ENCODE results near the gene SYT7. TPM values are rescaled to one million over a fixed set of nuclear protein-coding genes. Genes with fewer than 3 reads are reported as not detected.

Gene SYT7
- total and polyA plus RNA-seq, 10 of the 15 experiments (the other 5 are each of a cell fraction or from before 2014, with no cell fraction given) = not detected

- no peaks in the 10 kb centered on the region for H3K36me3 ChIP-seq (ENCODE audit: control insufficient read depth in 2 of 2, insufficient read depth in 2 of 2, low read length in 1 of 2)
- H3K4me1 ChIP-seq (ENCODE audit: control insufficient read depth, insufficient read depth, low read length) = no peaks in the 10 kb centered on the region
- CTCF ChIA-PET = no interaction called here
- RAD21 ChIA-PET (ENCODE audit: unreplicated experiment) = no interaction called here
- no peak for FAIRE-seq
- intact Hi-C loops (cut with micrococcal nuclease; ENCODE audit: unreplicated experiment) = no loop called here
- POLR2A ChIA-PET = interaction anchor here (0.6 kb wide), 1 partner anchor 289 kb away, joined by 3 read pairs; no protein-coding TSS in a partner anchor
- in situ Hi-C loops (cut with MboI) = no loop called here
- WGBS (ENCODE audit: insufficient coverage, insufficient replicate concordance, low lambda C conversion rate, missing lambda C conversion rate) = 35% methylated on average over 13 of the region's 13 CpGs
- TF ChIP-seq BHLHE40 (IDR thresholded peaks at IDR 0.05; ENCODE audit: borderline replicate concordance in 1 of 2, low read depth in 2 of 2, low read length in 1 of 2) = no peak
- TF ChIP-seq TBL1XR1 (IDR thresholded peaks at IDR 0.05; ENCODE audit: low read depth, low read length) = no peak
- TF ChIP-seq SIN3A (IDR thresholded peaks at IDR 0.05; ENCODE audit: low read depth, low read length) = no peak
- TF ChIP-seq CUX1 (IDR thresholded peaks at IDR 0.05; ENCODE audit: insufficient replicate concordance, low read depth, low read length) = no peak
- no peak for TF ChIP-seq SMARCA5 (IDR thresholded peaks at IDR 0.05)
- no peak for TF ChIP-seq SREBF2 (IDR thresholded peaks at IDR 0.05; ENCODE audit: low read length)
- no peak for TF ChIP-seq HDAC6 (IDR thresholded peaks at IDR 0.05; ENCODE audit: unreplicated experiment)
- no peak for TF ChIP-seq SMAD1 (IDR thresholded peaks at IDR 0.05; ENCODE audit: low read depth, partially characterized antibody)
- TF ChIP-seq POLR2AphosphoS5 (IDR thresholded peaks at IDR 0.05; ENCODE audit: low read length) = no peak
- TF ChIP-seq HCFC1 (IDR thresholded peaks at IDR 0.05; ENCODE audit: low read length) = no peak
- TF ChIP-seq PAX8 (IDR thresholded peaks at IDR 0.05) = no peak
- TF ChIP-seq SUPT20H (IDR thresholded peaks at IDR 0.05; ENCODE audit: borderline replicate concordance, control insufficient read depth, low read depth, low read length) = no peak
- TF ChIP-seq FOS (IDR thresholded peaks at IDR 0.05; ENCODE audit: borderline replicate concordance, extremely low read depth, insufficient read length) = no peak
- no peak for TF ChIP-seq GATAD2B (conservative IDR thresholded peaks at IDR 0.05; ENCODE audit: low read depth)
- no peak for TF ChIP-seq ELK1 (IDR thresholded peaks at IDR 0.05; ENCODE audit: low read depth, low read length)
- no TSS peak for BruUV-seq (replicated peaks)
- H3K9me3 ChIP-seq (replicated peaks; ENCODE audit: control insufficient read depth, insufficient read depth, low read length) = no peaks in the 10 kb centered on the region
- SMC1A ChIA-PET (ENCODE audit: uncharacterized antibody, unreplicated experiment) = no interaction called here
- H4K20me1 ChIP-seq (ENCODE audit: control insufficient read depth, insufficient read depth) = no peaks in the 10 kb centered on the region
- peaks cover 3 to 15% of the 10 kb centered on the region in 2 experiments for H3K27me3 ChIP-seq (replicated peaks in 1 of 2; ENCODE audit: control insufficient read depth in 2 of 2, insufficient read depth in 2 of 2, low read length in 1 of 2)
- H3K4me2 ChIP-seq (ENCODE audit: control insufficient read depth, insufficient read depth) = no peak overlapping the region
- DNase-seq (ENCODE audit: low read depth, low spot score) = no peak
- H3K4me3 ChIP-seq = no peak overlapping the region
- H3K27ac ChIP-seq (ENCODE audit: control insufficient read depth, insufficient read depth) = no peak overlapping the region
- peak; percentile 46 for ATAC-seq
- no peak overlapping the region for H3K9ac ChIP-seq (ENCODE audit: control insufficient read depth, insufficient read depth, low read length)
- no peak overlapping the region for H2AFZ ChIP-seq (ENCODE audit: control insufficient read depth, low read depth, low read length)
- H3K79me2 ChIP-seq (ENCODE audit: control insufficient read depth, insufficient read depth, low read length) = no peaks in the 10 kb centered on the region
These were observed 6.0 kb upstream of the SYT7 start for GRCh38 chr11:61586792-61587430.

Data from GM12878 (cell line).